Activated gamma-delta T cell (primary cell): Measurements from ENCODE around the gene ARHGAP10.

Experiments used
- DNase-seq: peaks from one replicate; lab custom pipeline; 2025; lab: John Stamatoyannopoulos, UW

ARHGAP10 gene

GRCh38 chr4:147733716-147734344, 1.9 kb downstream of the ARHGAP10 start:
- no peak for DNase-seq

- no peak for DNase-seq
Measured at GRCh38 chr4:147734496-147734895, 2.6 kb downstream of the ARHGAP10 start.

- no peak for DNase-seq
Measured at GRCh38 chr4:147735413-147736301, 3.8 kb downstream of the ARHGAP10 start.

- DNase-seq: no peak
Measured at GRCh38 chr4:147736458-147736857, 4.6 kb downstream of the ARHGAP10 start.

GRCh38 chr4:147737623-147738022, 5.7 kb downstream of the ARHGAP10 start:
- no peak for DNase-seq

- no peak for DNase-seq
Measured at GRCh38 chr4:147739239-147739823, 7.4 kb downstream of the ARHGAP10 start.

GRCh38 chr4:147740176-147740575, 8.3 kb downstream of the ARHGAP10 start:
- DNase-seq: no peak

- DNase-seq: no peak
Measured at GRCh38 chr4:147741190-147741788, 9.4 kb downstream of the ARHGAP10 start.

- DNase-seq: no peak
Measured at GRCh38 chr4:147747787-147748454, 16.0 kb downstream of the ARHGAP10 start.

- DNase-seq: no peak
Measured at GRCh38 chr4:147749811-147750321, 18.0 kb downstream of the ARHGAP10 start.

GRCh38 chr4:147753047-147753446, 21.2 kb downstream of the ARHGAP10 start:
- DNase-seq: no peak

- DNase-seq: no peak
Measured at GRCh38 chr4:147754037-147754445, 22.2 kb downstream of the ARHGAP10 start.

GRCh38 chr4:147755561-147756295, 23.8 kb downstream of the ARHGAP10 start:
- DNase-seq: no peak

- DNase-seq: no peak
Measured at GRCh38 chr4:147756417-147756816, 24.5 kb downstream of the ARHGAP10 start.

GRCh38 chr4:147760176-147760575, 28.3 kb downstream of the ARHGAP10 start:
- DNase-seq: no peak

GRCh38 chr4:147760695-147761094, 28.8 kb downstream of the ARHGAP10 start:
- DNase-seq: no peak

- DNase-seq: no peak
Measured at GRCh38 chr4:147761218-147761883, 29.5 kb downstream of the ARHGAP10 start.

- DNase-seq: no peak
Measured at GRCh38 chr4:147764337-147764736, 32.4 kb downstream of the ARHGAP10 start.

GRCh38 chr4:147765121-147765529, 33.2 kb downstream of the ARHGAP10 start:
- DNase-seq: no peak

- DNase-seq: no peak
Measured at GRCh38 chr4:147768113-147768512, 36.2 kb downstream of the ARHGAP10 start.
